ENCODE measurements around the gene IGF2BP2.
"Not testable (repeated sequence)": the region's sequence is repeated elsewhere in the genome, so short reads cannot be mapped to it uniquely, and the experiment has no call there.

Gene IGF2BP2

GRCh38 chr3:185651971-185652370 lies 172.9 kb downstream of the IGF2BP2 start:
- Mint-ChIP-seq H3K9me3 (no peaks in the 10 kb centered on the region), H3K27ac (no peak overlapping the region), H3K4me3 (no peak overlapping the region), H3K4me1 (no peaks in the 10 kb centered on the region), H3K27me3 (peaks cover 9% of the 10 kb centered on the region)
- DNase-seq: no peak
- no peak for ATAC-seq

- Mint-ChIP-seq H3K9me3 (no peaks in the 10 kb centered on the region), H3K27ac (no peak overlapping the region), H3K4me3 (no peak overlapping the region), H3K4me1 (no peaks in the 10 kb centered on the region), H3K27me3 (peaks cover 30% of the 10 kb centered on the region)
- DNase-seq: no peak
- ATAC-seq: no peak
Measured at GRCh38 chr3:185649414-185649813, 175.4 kb downstream of the IGF2BP2 start.

- no peaks in the 10 kb centered on the region for H3K9me3 Mint-ChIP-seq
- no peaks in the 10 kb centered on the region for H3K4me1 Mint-ChIP-seq
- DNase-seq: no peak
- no peak overlapping the region for H3K4me3 Mint-ChIP-seq
- H3K27me3 Mint-ChIP-seq: peaks cover 30% of the 10 kb centered on the region
- no peak for ATAC-seq
- no peak overlapping the region for H3K27ac Mint-ChIP-seq
Measured at GRCh38 chr3:185648396-185648795, 176.4 kb downstream of the IGF2BP2 start.

- Mint-ChIP-seq H3K27me3 (peaks cover 30% of the 10 kb centered on the region), H3K27ac (no peak overlapping the region), H3K4me1 (no peaks in the 10 kb centered on the region), H3K4me3 (no peak overlapping the region), H3K9me3 (no peaks in the 10 kb centered on the region)
- ATAC-seq (no peak), DNase-seq (no peak)
Measured at GRCh38 chr3:185647880-185648210, 177.0 kb downstream of the IGF2BP2 start.

- DNase-seq: no peak
- no peaks in the 10 kb centered on the region for H3K9me3 Mint-ChIP-seq
- no peak for ATAC-seq
- H3K27me3 Mint-ChIP-seq: peaks cover 30% of the 10 kb centered on the region
- H3K4me1 Mint-ChIP-seq: no peaks in the 10 kb centered on the region
- H3K27ac Mint-ChIP-seq: no peak overlapping the region
- no peak overlapping the region for H3K4me3 Mint-ChIP-seq
Measured at GRCh38 chr3:185647134-185647879, 177.5 kb downstream of the IGF2BP2 start.

GRCh38 chr3:185646382-185647133 lies 178.3 kb downstream of the IGF2BP2 start:
- Mint-ChIP-seq H3K27me3 (peaks cover 30% of the 10 kb centered on the region), H3K4me3 (no peak overlapping the region), H3K27ac (peak overlapping the region in 1 of 2 donors; percentile 30), H3K9me3 (no peaks in the 10 kb centered on the region), H3K4me1 (no peaks in the 10 kb centered on the region)
- ATAC-seq (no peak), DNase-seq (no peak)

- no peak overlapping the region for H3K4me3 Mint-ChIP-seq
- DNase-seq (no peak), ATAC-seq (peak; percentile 44)
- no peak overlapping the region for H3K27ac Mint-ChIP-seq
- H3K9me3 Mint-ChIP-seq: no peaks in the 10 kb centered on the region
- H3K27me3 Mint-ChIP-seq: peaks cover 30% of the 10 kb centered on the region
- H3K4me1 Mint-ChIP-seq: no peaks in the 10 kb centered on the region
Measured at GRCh38 chr3:185645596-185646381, 179.1 kb downstream of the IGF2BP2 start.

- not testable (repeated sequence) for H3K4me1 Mint-ChIP-seq, H3K4me3 Mint-ChIP-seq, ATAC-seq, H3K9me3 Mint-ChIP-seq, DNase-seq, H3K27ac Mint-ChIP-seq
- H3K27me3 Mint-ChIP-seq: peaks cover 30% of the 10 kb centered on the region
Measured at GRCh38 chr3:185645191-185645590, 179.7 kb downstream of the IGF2BP2 start.

- H3K27ac Mint-ChIP-seq: no peak overlapping the region
- H3K27me3 Mint-ChIP-seq: peaks cover 4% of the 10 kb centered on the region
- no peak for ATAC-seq
- H3K4me3 Mint-ChIP-seq: no peak overlapping the region
- no peaks in the 10 kb centered on the region for H3K9me3 Mint-ChIP-seq
- DNase-seq: no peak
- H3K4me1 Mint-ChIP-seq: peaks cover 4% of the 10 kb centered on the region
Measured at GRCh38 chr3:185640308-185640707, 184.5 kb downstream of the IGF2BP2 start.

- H3K4me1 Mint-ChIP-seq: peaks cover 7% of the 10 kb centered on the region
- no peaks in the 10 kb centered on the region for H3K27me3 Mint-ChIP-seq
- no peaks in the 10 kb centered on the region for H3K9me3 Mint-ChIP-seq
- H3K4me3 Mint-ChIP-seq: no peak overlapping the region
- H3K27ac Mint-ChIP-seq: no peak overlapping the region
- no peak for DNase-seq
- no peak for ATAC-seq
Measured at GRCh38 chr3:185639632-185640206, 185.1 kb downstream of the IGF2BP2 start.

GRCh38 chr3:185638651-185639050 lies 186.2 kb downstream of the IGF2BP2 start:
- not testable (repeated sequence) for DNase-seq, H3K4me3 Mint-ChIP-seq, H3K4me1 Mint-ChIP-seq, ATAC-seq, H3K27ac Mint-ChIP-seq, H3K9me3 Mint-ChIP-seq, H3K27me3 Mint-ChIP-seq

GRCh38 chr3:185637388-185637787 lies 187.5 kb downstream of the IGF2BP2 start:
- no peak for ATAC-seq
- H3K4me3 Mint-ChIP-seq: no peak overlapping the region

GRCh38 chr3:185632996-185633395 lies 191.8 kb downstream of the IGF2BP2 start:
- no peak overlapping the region for H3K4me3 Mint-ChIP-seq

More at GRCh38 chr3:185637388-185637787, 187.5 kb downstream of the IGF2BP2 start:
- H3K9me3 Mint-ChIP-seq: no peaks in the 10 kb centered on the region
- no peak for DNase-seq
- H3K27me3 Mint-ChIP-seq: no peaks in the 10 kb centered on the region
- peaks cover 14% of the 10 kb centered on the region for H3K4me1 Mint-ChIP-seq
- H3K27ac Mint-ChIP-seq: no peak overlapping the region

GRCh38 chr3:185631508-185632206 lies 193.2 kb downstream of the IGF2BP2 start:
- no peak overlapping the region for H3K4me3 Mint-ChIP-seq
- peaks cover 22% of the 10 kb centered on the region for H3K4me1 Mint-ChIP-seq
- H3K27ac Mint-ChIP-seq: peak overlapping the region in 1 of 2 donors; percentile 59
- ATAC-seq (no peak), DNase-seq (no peak)
- no peaks in the 10 kb centered on the region for H3K27me3 Mint-ChIP-seq
- no peaks in the 10 kb centered on the region for H3K9me3 Mint-ChIP-seq

More at GRCh38 chr3:185632996-185633395, 191.8 kb downstream of the IGF2BP2 start:
- peak overlapping the region in 1 of 2 donors; percentile 71 for H3K27ac Mint-ChIP-seq
- no peaks in the 10 kb centered on the region for H3K9me3 Mint-ChIP-seq
- H3K27me3 Mint-ChIP-seq: no peaks in the 10 kb centered on the region
- H3K4me1 Mint-ChIP-seq: peaks cover 22% of the 10 kb centered on the region
- peak; percentile 40 for ATAC-seq
- no peak for DNase-seq

- Mint-ChIP-seq H3K4me3 (no peak overlapping the region), H3K9me3 (no peaks in the 10 kb centered on the region), H3K27ac (no peak overlapping the region), H3K4me1 (peaks cover 22% of the 10 kb centered on the region), H3K27me3 (no peaks in the 10 kb centered on the region)
- DNase-seq (no peak), ATAC-seq (no peak)
Measured at GRCh38 chr3:185631108-185631507, 193.7 kb downstream of the IGF2BP2 start.

Measured in stimulated activated naive CD8-positive, alpha-beta T cell treated with anti-CD3 and anti-CD28 coated beads, Interleukin-15, amount 100 ng/mL, for 72 hours (primary cell).